ENCODE results near the gene EMILIN3.

EMILIN3 gene

GRCh38 chr20:41362748-41363140 lies 3.9 kb downstream of the EMILIN3 start:
- Histone ChIP-seq H3K27me3 (ENCODE audit: insufficient read depth, low read length) (peaks cover 25% of the 10 kb centered on the region), H3K36me3 (ENCODE audit: insufficient read depth, low read length) (no peaks in the 10 kb centered on the region), H3K79me2 (ENCODE audit: control insufficient read depth, insufficient read depth, low read length, unreplicated experiment) (no peaks in the 10 kb centered on the region), H3K4me3 (ENCODE audit: low read depth, low read length) (no peak overlapping the region), H3K4me1 (ENCODE audit: control insufficient read depth, insufficient read depth, low read length, unreplicated experiment) (no peaks in the 10 kb centered on the region), H2AFZ (ENCODE audit: low read length, unreplicated experiment) (no peak overlapping the region), H3K27ac (ENCODE audit: low read depth, low read length) (no peak overlapping the region)

GRCh38 chr20:41361757-41362747 lies 4.6 kb downstream of the EMILIN3 start:
- Histone ChIP-seq H3K4me3 (ENCODE audit: low read depth, low read length) (no peak overlapping the region), H3K4me1 (ENCODE audit: control insufficient read depth, insufficient read depth, low read length, unreplicated experiment) (no peaks in the 10 kb centered on the region), H3K27me3 (ENCODE audit: insufficient read depth, low read length) (peaks cover 18% of the 10 kb centered on the region), H3K79me2 (ENCODE audit: control insufficient read depth, insufficient read depth, low read length, unreplicated experiment) (no peaks in the 10 kb centered on the region), H3K27ac (ENCODE audit: low read depth, low read length) (no peak overlapping the region), H2AFZ (ENCODE audit: low read length, unreplicated experiment) (no peak overlapping the region), H3K36me3 (ENCODE audit: insufficient read depth, low read length) (no peaks in the 10 kb centered on the region)

- no peaks in the 10 kb centered on the region for H3K4me1 ChIP-seq (ENCODE audit: control insufficient read depth, insufficient read depth, low read length, unreplicated experiment)
- H3K36me3 ChIP-seq (ENCODE audit: insufficient read depth, low read length), result no peaks in the 10 kb centered on the region
- no peak overlapping the region for H2AFZ ChIP-seq (ENCODE audit: low read length, unreplicated experiment)
- H3K27ac ChIP-seq (ENCODE audit: low read depth, low read length), result no peak overlapping the region
- no peaks in the 10 kb centered on the region for H3K79me2 ChIP-seq (ENCODE audit: control insufficient read depth, insufficient read depth, low read length, unreplicated experiment)
- peaks cover 13% of the 10 kb centered on the region for H3K27me3 ChIP-seq (ENCODE audit: insufficient read depth, low read length)
- no peak overlapping the region for H3K4me3 ChIP-seq (ENCODE audit: low read depth, low read length)
Measured at GRCh38 chr20:41360831-41361756, 5.5 kb downstream of the EMILIN3 start.

GRCh38 chr20:41359541-41360011 lies 7.0 kb downstream of the EMILIN3 start:
- no peak overlapping the region for H2AFZ ChIP-seq (ENCODE audit: low read length, unreplicated experiment)
- H3K27me3 ChIP-seq (ENCODE audit: insufficient read depth, low read length), result no peaks in the 10 kb centered on the region
- H3K79me2 ChIP-seq (ENCODE audit: control insufficient read depth, insufficient read depth, low read length, unreplicated experiment), result no peaks in the 10 kb centered on the region
- no peak overlapping the region for H3K27ac ChIP-seq (ENCODE audit: low read depth, low read length)
- H3K36me3 ChIP-seq (ENCODE audit: insufficient read depth, low read length), result no peaks in the 10 kb centered on the region; the same call in 1 of the 2 replicates
- no peak overlapping the region for H3K4me3 ChIP-seq (ENCODE audit: low read depth, low read length)
- no peaks in the 10 kb centered on the region for H3K4me1 ChIP-seq (ENCODE audit: control insufficient read depth, insufficient read depth, low read length, unreplicated experiment)

- no peaks in the 10 kb centered on the region for H3K79me2 ChIP-seq (ENCODE audit: control insufficient read depth, insufficient read depth, low read length, unreplicated experiment)
- H3K36me3 ChIP-seq (ENCODE audit: insufficient read depth, low read length), result no peaks in the 10 kb centered on the region; the same call in 1 of the 2 replicates
- no peak overlapping the region for H3K4me3 ChIP-seq (ENCODE audit: low read depth, low read length)
Measured at GRCh38 chr20:41358717-41359116, 7.9 kb downstream of the EMILIN3 start.

GRCh38 chr20:41358230-41358629 lies 8.4 kb downstream of the EMILIN3 start:
- Histone ChIP-seq H3K36me3 (ENCODE audit: insufficient read depth, low read length) (no peaks in the 10 kb centered on the region; the same call in 1 of the 2 replicates), H3K79me2 (ENCODE audit: control insufficient read depth, insufficient read depth, low read length, unreplicated experiment) (no peaks in the 10 kb centered on the region), H3K4me3 (ENCODE audit: low read depth, low read length) (no peak overlapping the region), H3K4me1 (ENCODE audit: control insufficient read depth, insufficient read depth, low read length, unreplicated experiment) (no peaks in the 10 kb centered on the region), H2AFZ (ENCODE audit: low read length, unreplicated experiment) (no peak overlapping the region), H3K27ac (ENCODE audit: low read depth, low read length) (no peak overlapping the region), H3K27me3 (ENCODE audit: insufficient read depth, low read length) (no peaks in the 10 kb centered on the region)

More at GRCh38 chr20:41358717-41359116, 7.9 kb downstream of the EMILIN3 start:
- no peaks in the 10 kb centered on the region for H3K4me1 ChIP-seq (ENCODE audit: control insufficient read depth, insufficient read depth, low read length, unreplicated experiment)
- no peak overlapping the region for H2AFZ ChIP-seq (ENCODE audit: low read length, unreplicated experiment)
- H3K27ac ChIP-seq (ENCODE audit: low read depth, low read length), result no peak overlapping the region
- no peaks in the 10 kb centered on the region for H3K27me3 ChIP-seq (ENCODE audit: insufficient read depth, low read length)

- Histone ChIP-seq H2AFZ (ENCODE audit: low read length, unreplicated experiment) (no peak overlapping the region), H3K4me3 (ENCODE audit: low read depth, low read length) (no peak overlapping the region), H3K79me2 (ENCODE audit: control insufficient read depth, insufficient read depth, low read length, unreplicated experiment) (no peaks in the 10 kb centered on the region), H3K27ac (ENCODE audit: low read depth, low read length) (no peak overlapping the region), H3K4me1 (ENCODE audit: control insufficient read depth, insufficient read depth, low read length, unreplicated experiment) (no peaks in the 10 kb centered on the region), H3K27me3 (ENCODE audit: insufficient read depth, low read length) (no peaks in the 10 kb centered on the region), H3K36me3 (ENCODE audit: insufficient read depth, low read length) (no peaks in the 10 kb centered on the region; the same call in 1 of the 2 replicates)
Measured at GRCh38 chr20:41357424-41358163, 9.0 kb downstream of the EMILIN3 start.

- Histone ChIP-seq H3K4me3 (ENCODE audit: low read depth, low read length) (no peak overlapping the region), H3K79me2 (ENCODE audit: control insufficient read depth, insufficient read depth, low read length, unreplicated experiment) (no peaks in the 10 kb centered on the region), H3K4me1 (ENCODE audit: control insufficient read depth, insufficient read depth, low read length, unreplicated experiment) (no peaks in the 10 kb centered on the region), H3K27ac (ENCODE audit: low read depth, low read length) (no peak overlapping the region), H3K36me3 (ENCODE audit: insufficient read depth, low read length) (no peaks in the 10 kb centered on the region; the same call in 1 of the 2 replicates), H2AFZ (ENCODE audit: low read length, unreplicated experiment) (no peak overlapping the region), H3K27me3 (ENCODE audit: insufficient read depth, low read length) (no peaks in the 10 kb centered on the region)
Measured at GRCh38 chr20:41356951-41357350, 9.7 kb downstream of the EMILIN3 start.

GRCh38 chr20:41355598-41356203 lies 10.9 kb downstream of the EMILIN3 start:
- no peaks in the 10 kb centered on the region for H3K79me2 ChIP-seq (ENCODE audit: control insufficient read depth, insufficient read depth, low read length, unreplicated experiment)
- H3K4me1 ChIP-seq (ENCODE audit: control insufficient read depth, insufficient read depth, low read length, unreplicated experiment), result no peaks in the 10 kb centered on the region
- H3K27me3 ChIP-seq (ENCODE audit: insufficient read depth, low read length), result no peaks in the 10 kb centered on the region
- H3K36me3 ChIP-seq (ENCODE audit: insufficient read depth, low read length), result no peaks in the 10 kb centered on the region; the same call in 1 of the 2 replicates
- no peak overlapping the region for H3K27ac ChIP-seq (ENCODE audit: low read depth, low read length)
- no peak overlapping the region for H2AFZ ChIP-seq (ENCODE audit: low read length, unreplicated experiment)
- H3K4me3 ChIP-seq (ENCODE audit: low read depth, low read length), result no peak overlapping the region

Data from ACC112 (cell line).